ENCODE results near the gene GP5.

The GP5 gene

GRCh38 chr3:194375473-194376240 is 23.4 kb downstream of the GP5 start:
- no peak for DNase-seq

- DNase-seq, result no peak
Observed at GRCh38 chr3:194374935-194375334, 24.1 kb downstream of the GP5 start.

GRCh38 chr3:194373899-194374298 is 25.2 kb downstream of the GP5 start:
- DNase-seq, result no peak

GRCh38 chr3:194373028-194373427 is 26.0 kb downstream of the GP5 start:
- no peak for DNase-seq

GRCh38 chr3:194370753-194371152 is 28.3 kb downstream of the GP5 start:
- DNase-seq, result no peak

- DNase-seq, result no peak
Observed at GRCh38 chr3:194369522-194370279, 29.4 kb downstream of the GP5 start, which contains the start of gene LRRC15. Gene LRRC15 (minus strand): TSS chr3:194369743. CDS start chr3:194361043, 8,700 bp downstream.

GRCh38 chr3:194368918-194369317 is 30.1 kb downstream of the GP5 start:
- no peak for DNase-seq

GRCh38 chr3:194367992-194368841 is 30.8 kb downstream of the GP5 start:
- no peak for DNase-seq

GRCh38 chr3:194365978-194366490 is 33.0 kb downstream of the GP5 start:
- no peak for DNase-seq

GRCh38 chr3:194365526-194365925 is 33.5 kb downstream of the GP5 start:
- no peak for DNase-seq

GRCh38 chr3:194364652-194365434 is 34.2 kb downstream of the GP5 start:
- no peak for DNase-seq

GRCh38 chr3:194364314-194364651 is 34.8 kb downstream of the GP5 start:
- DNase-seq, result no peak

- DNase-seq, result no peak
Observed at GRCh38 chr3:194360568-194360967, 38.5 kb downstream of the GP5 start.

GRCh38 chr3:194357681-194358080 is 41.4 kb downstream of the GP5 start:
- DNase-seq, result no peak

GRCh38 chr3:194355379-194355778 is 43.7 kb downstream of the GP5 start:
- no peak for DNase-seq

- no peak for DNase-seq
Observed at GRCh38 chr3:194354315-194354714, 44.8 kb downstream of the GP5 start.

- no peak for DNase-seq
Observed at GRCh38 chr3:194352667-194353246, 46.3 kb downstream of the GP5 start.

GRCh38 chr3:194351952-194352536 is 47.0 kb downstream of the GP5 start:
- DNase-seq, result no peak

GRCh38 chr3:194351080-194351672 is 47.9 kb downstream of the GP5 start, which contains the start of gene CPN2:
Gene CPN2 (minus strand): TSS chr3:194351328. CDS start chr3:194342702, 8,626 bp downstream.
- DNase-seq, result no peak

- DNase-seq, result no peak
Observed at GRCh38 chr3:194350726-194351071, 48.4 kb downstream of the GP5 start.

- DNase-seq, result no peak
Observed at GRCh38 chr3:194348354-194348753, 50.7 kb downstream of the GP5 start.
